K562 (cell line): Measurements from ENCODE around the gene WHAMM. TPM values are rescaled to one million over a fixed set of nuclear protein-coding genes. Genes with fewer than 3 reads are reported as not detected.

Source experiments
- BCOR ChIP-seq: fragments of 450-650 bp; IDR thresholded peaks from 2 replicates; pipeline ENCODE4 v1.6.1; 2016
- BHLHE40 ChIP-seq: IDR thresholded peaks from 2 replicates; pipeline ENCODE4 v1.6.1; 2011; ENCODE audit warnings: low read length, improper control_type of control experiment
- CCNT2 ChIP-seq: IDR thresholded peaks from 2 replicates; pipeline ENCODE4 v1.6.1; 2011; ENCODE audit warnings: borderline replicate concordance, low read depth, mild to moderate bottlenecking, moderate library complexity, mixed read lengths, low read length; ENCODE audit not compliant: insufficient read length; ENCODE audit errors: extremely low read depth
- DDX20 ChIP-seq: fragments of 450-650 bp; IDR thresholded peaks from 2 replicates; pipeline ENCODE4 v1.6.1; 2016; ENCODE audit warnings: missing genetic modification characterization, low read depth, mild to moderate bottlenecking, missing compliant biosample characterization, moderate library complexity
- ETS2 ChIP-seq: IDR thresholded peaks from 2 replicates; pipeline ENCODE4 v1.6.1; 2016; ENCODE audit warnings: borderline replicate concordance, missing genetic modification characterization, mild to moderate bottlenecking, moderate library complexity, missing compliant biosample characterization; ENCODE audit not compliant: poor library complexity, severe bottlenecking
- FOXA1 ChIP-seq: fragments of 450-650 bp; IDR thresholded peaks from 2 replicates; pipeline ENCODE4 v1.6.1; 2016; ENCODE audit warnings: mild to moderate bottlenecking, borderline replicate concordance
- FOXA3 ChIP-seq, 2 experiments: fragments of 450-650 bp in 1 of 2; sonication (generic) in 1 of 2; formaldehyde crosslinking; IDR thresholded peaks in 1 of 2; conservative IDR thresholded peaks in 1 of 2; 2 replicates each; pipeline versions ENCODE4 v1.4.0 to v1.8.0; 2020 to 2022; ENCODE audit warnings: mild to moderate bottlenecking in 2 of 2, missing genetic modification reagents in 1 of 2
- HDAC1 ChIP-seq, 2 experiments: fragments of 450-650 bp; IDR thresholded peaks; 2 replicates each; pipeline ENCODE4 v1.6.1; 2016 to 2017; ENCODE audit warnings: inconsistent platforms in 1 of 2, mild to moderate bottlenecking in 1 of 2, moderate library complexity in 1 of 2
- L3MBTL2 ChIP-seq: fragments of 450-650 bp; IDR thresholded peaks from 2 replicates; pipeline ENCODE4 v1.6.1; 2016; ENCODE audit warnings: mild to moderate bottlenecking, moderate library complexity
- LARP7 ChIP-seq: fragments of 450-650 bp; IDR thresholded peaks from 2 replicates; pipeline ENCODE4 v1.6.1; 2016
- MTF1 ChIP-seq: fragments of 250-450 bp; sonication (Bioruptor Pico); IDR thresholded peaks from 2 replicates; pipeline ENCODE4 v1.9.0; 2021; ENCODE audit warnings: moderate library complexity, mild to moderate bottlenecking, inconsistent platforms, borderline replicate concordance
- NEUROD1 ChIP-seq: fragments of 150-350 bp; IDR thresholded peaks from 2 replicates; pipeline ENCODE4 v1.6.1; 2014; ENCODE audit warnings: borderline replicate concordance, low read length, low read depth; ENCODE audit not compliant: partially characterized antibody
- NFYB ChIP-seq: IDR thresholded peaks from 2 replicates; pipeline ENCODE4 v1.6.1; 2011; ENCODE audit warnings: mild to moderate bottlenecking, moderate library complexity; ENCODE audit not compliant: insufficient read length; ENCODE audit errors: extremely low read depth
- NONO ChIP-seq, 2 experiments: fragments of 200-400 bp in 1 of 2; fragments of 450-650 bp in 1 of 2; formaldehyde crosslinking in 1 of 2; IDR thresholded peaks; 2 replicates each; pipeline ENCODE4 v1.6.1; 2017; ENCODE audit warnings: low read depth in 2 of 2, mild to moderate bottlenecking in 2 of 2, moderate library complexity in 2 of 2, low read length in 1 of 2
- PHF20 ChIP-seq: fragments of 450-650 bp; IDR thresholded peaks from 2 replicates; pipeline ENCODE4 v1.6.1; 2018; ENCODE audit not compliant: partially characterized antibody
- SOX6 ChIP-seq: fragments of 450-650 bp; IDR thresholded peaks from 2 replicates; pipeline ENCODE4 v1.6.1; 2014; ENCODE audit warnings: mild to moderate bottlenecking
- ZNF586 ChIP-seq: fragments of 450-650 bp; formaldehyde crosslinking; conservative IDR thresholded peaks from 2 replicates; pipeline ENCODE4 v1.4.0; 2020; ENCODE audit warnings: mild to moderate bottlenecking, moderate library complexity
- polyA plus RNA-seq, 8 experiments: library from polyadenylated mRNA; depleted of rRNA in 4 of 8; stranded (reverse) in 5 of 8; unstranded in 3 of 8; fragments of >200 nt; fragmentation: Nextera tagmentation in 2 of 8; fragmentation: Illumina TruSeq in 1 of 8; extraction: Ambion mirVana in 2 of 8; extraction: Trizol in 1 of 8; gene quantifications; 2 replicates each; pipeline versions ENCODE4 v1.2.1 to v1.2.3, GENCODE V29; 2011 to 2014; ENCODE audit warnings: inconsistent platforms in 1 of 8, missing spikeins in 1 of 8
- total RNA-seq, 7 experiments: library from RNA; depleted of rRNA in 6 of 7; stranded (reverse); fragments of >200 nt in 6 of 7; fragmentation: Illumina TruSeq in 2 of 7; extraction: Trizol in 2 of 7; gene quantifications; 2 replicates each; pipeline versions ENCODE4 v1.2.1 to v1.2.3, GENCODE V29; 2011 to 2021; ENCODE audit warnings: low replicate concordance in 1 of 7
- TF ChIP-seq, protein P1 (sequence below): fragments of 250-450 bp; sonication (Bioruptor Pico); IDR thresholded peaks from 2 replicates; pipeline ENCODE4 v1.8.0; 2022; ENCODE audit warnings: moderate library complexity, mild to moderate bottlenecking, inconsistent platforms
- TF ChIP-seq, protein P2 (sequence below): fragments of 450-650 bp; IDR thresholded peaks from one replicate; pipeline ENCODE4 v1.6.1; 2018; ENCODE audit warnings: mild to moderate bottlenecking, moderate library complexity; ENCODE audit not compliant: partially characterized antibody
- TF ChIP-seq, protein P3 (sequence below): sonication (generic); formaldehyde crosslinking; IDR thresholded peaks from 2 replicates; pipeline ENCODE4 v1.5.0; 2020; ENCODE audit warnings: missing genetic modification reagents
- TF ChIP-seq, protein P4 (sequence below): fragments of 250-450 bp; sonication (Bioruptor Pico); IDR thresholded peaks from 2 replicates; pipeline ENCODE4 v1.8.0; 2021; ENCODE audit warnings: moderate library complexity, mild to moderate bottlenecking, inconsistent platforms
- TF ChIP-seq, protein P5 (sequence below): fragments of 250-450 bp; sonication (Bioruptor Pico); IDR thresholded peaks from 2 replicates; pipeline ENCODE4 v1.9.0; 2021; ENCODE audit warnings: mild to moderate bottlenecking

WHAMM gene
- total and polyA plus RNA-seq, 9 of the 15 experiments (the other 6 are each of a cell fraction or from before 2014, with no cell fraction given) = 2.0 to 4.8 (median 3.6) TPM

DNA sequence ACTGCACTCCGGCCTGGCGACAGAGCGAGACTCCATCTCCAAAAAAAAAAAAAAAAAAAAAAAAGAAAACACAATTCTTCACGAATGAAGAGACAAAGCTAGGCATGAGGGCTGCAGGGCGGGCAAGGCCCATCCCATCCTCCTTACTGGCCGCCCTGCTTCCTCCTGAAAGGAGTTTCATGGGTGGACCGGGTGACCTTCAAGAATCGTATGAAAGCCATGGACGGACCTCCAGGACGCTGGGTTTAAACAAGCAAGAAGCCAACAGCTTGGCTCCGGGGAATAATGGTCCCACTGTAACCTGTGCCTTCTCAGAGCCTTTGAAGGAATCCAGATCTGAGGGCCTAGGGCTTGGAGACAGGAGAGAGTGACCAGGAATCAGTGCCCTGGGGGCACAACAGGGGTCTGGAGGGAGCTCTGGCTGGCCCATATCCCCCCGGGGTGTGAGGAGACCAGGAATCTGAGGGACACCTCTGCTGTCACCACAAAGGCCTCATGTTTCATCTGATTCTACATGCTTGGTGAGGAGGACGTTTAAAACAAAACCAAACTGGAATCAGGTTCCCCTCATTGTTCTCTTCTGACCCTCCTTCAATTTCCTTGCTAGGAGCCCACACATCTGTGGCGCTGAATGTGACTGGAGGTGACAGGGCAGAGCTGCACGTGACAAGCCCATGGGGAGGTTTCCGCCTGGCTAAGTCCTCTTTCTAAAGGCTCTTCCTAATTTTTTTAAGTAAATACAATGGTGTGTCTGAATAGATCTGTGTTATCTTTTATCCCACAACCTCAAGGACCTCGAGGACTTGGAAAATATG is 46.1 kb downstream of the WHAMM start (continued):
- no peak for TF ChIP-seq CCNT2
- no peak for TF ChIP-seq FOXA1
- no peak for TF ChIP-seq NONO (IDR thresholded peaks at IDR 0.05; ENCODE audit: low read depth in 2 of 2, low read length in 1 of 2)
- TF ChIP-seq DDX20 (tag) = no peak
- TF ChIP-seq, protein P1, sequence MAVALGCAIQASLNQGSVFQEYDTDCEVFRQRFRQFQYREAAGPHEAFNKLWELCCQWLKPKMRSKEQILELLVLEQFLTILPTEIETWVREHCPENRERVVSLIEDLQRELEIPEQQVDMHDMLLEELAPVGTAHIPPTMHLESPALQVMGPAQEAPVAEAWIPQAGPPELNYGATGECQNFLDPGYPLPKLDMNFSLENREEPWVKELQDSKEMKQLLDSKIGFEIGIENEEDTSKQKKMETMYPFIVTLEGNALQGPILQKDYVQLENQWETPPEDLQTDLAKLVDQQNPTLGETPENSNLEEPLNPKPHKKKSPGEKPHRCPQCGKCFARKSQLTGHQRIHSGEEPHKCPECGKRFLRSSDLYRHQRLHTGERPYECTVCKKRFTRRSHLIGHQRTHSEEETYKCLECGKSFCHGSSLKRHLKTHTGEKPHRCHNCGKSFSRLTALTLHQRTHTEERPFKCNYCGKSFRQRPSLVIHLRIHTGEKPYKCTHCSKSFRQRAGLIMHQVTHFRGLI (CRISPR knock-in tag) = no peak
- TF ChIP-seq BCOR = no peak
- TF ChIP-seq NFYB = no peak
- TF ChIP-seq NEUROD1 = no peak
- TF ChIP-seq L3MBTL2 = peak; percentile 93
- TF ChIP-seq, protein P2, sequence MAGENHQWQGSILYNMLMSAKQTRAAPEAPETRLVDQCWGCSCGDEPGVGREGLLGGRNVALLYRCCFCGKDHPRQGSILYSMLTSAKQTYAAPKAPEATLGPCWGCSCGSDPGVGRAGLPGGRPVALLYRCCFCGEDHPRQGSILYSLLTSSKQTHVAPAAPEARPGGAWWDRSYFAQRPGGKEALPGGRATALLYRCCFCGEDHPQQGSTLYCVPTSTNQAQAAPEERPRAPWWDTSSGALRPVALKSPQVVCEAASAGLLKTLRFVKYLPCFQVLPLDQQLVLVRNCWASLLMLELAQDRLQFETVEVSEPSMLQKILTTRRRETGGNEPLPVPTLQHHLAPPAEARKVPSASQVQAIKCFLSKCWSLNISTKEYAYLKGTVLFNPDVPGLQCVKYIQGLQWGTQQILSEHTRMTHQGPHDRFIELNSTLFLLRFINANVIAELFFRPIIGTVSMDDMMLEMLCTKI = no peak
- no peak for TF ChIP-seq LARP7
- TF ChIP-seq FOXA3 (CRISPR knock-in tag; conservative IDR thresholded peaks at IDR 0.05 in 1 of 2, IDR thresholded peaks at IDR 0.05 in 1 of 2) = 0 out of 4 replicates have a peak, but pooled peaks of 1 of the 2 experiments have one; percentile 37
- TF ChIP-seq MTF1 (CRISPR knock-in tag) = no peak
- no peak for TF ChIP-seq ETS2
- TF ChIP-seq PHF20 = no peak
- TF ChIP-seq, protein P3, sequence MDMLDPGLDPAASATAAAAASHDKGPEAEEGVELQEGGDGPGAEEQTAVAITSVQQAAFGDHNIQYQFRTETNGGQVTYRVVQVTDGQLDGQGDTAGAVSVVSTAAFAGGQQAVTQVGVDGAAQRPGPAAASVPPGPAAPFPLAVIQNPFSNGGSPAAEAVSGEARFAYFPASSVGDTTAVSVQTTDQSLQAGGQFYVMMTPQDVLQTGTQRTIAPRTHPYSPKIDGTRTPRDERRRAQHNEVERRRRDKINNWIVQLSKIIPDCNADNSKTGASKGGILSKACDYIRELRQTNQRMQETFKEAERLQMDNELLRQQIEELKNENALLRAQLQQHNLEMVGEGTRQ = peak; percentile 67
- TF ChIP-seq, protein P4, sequence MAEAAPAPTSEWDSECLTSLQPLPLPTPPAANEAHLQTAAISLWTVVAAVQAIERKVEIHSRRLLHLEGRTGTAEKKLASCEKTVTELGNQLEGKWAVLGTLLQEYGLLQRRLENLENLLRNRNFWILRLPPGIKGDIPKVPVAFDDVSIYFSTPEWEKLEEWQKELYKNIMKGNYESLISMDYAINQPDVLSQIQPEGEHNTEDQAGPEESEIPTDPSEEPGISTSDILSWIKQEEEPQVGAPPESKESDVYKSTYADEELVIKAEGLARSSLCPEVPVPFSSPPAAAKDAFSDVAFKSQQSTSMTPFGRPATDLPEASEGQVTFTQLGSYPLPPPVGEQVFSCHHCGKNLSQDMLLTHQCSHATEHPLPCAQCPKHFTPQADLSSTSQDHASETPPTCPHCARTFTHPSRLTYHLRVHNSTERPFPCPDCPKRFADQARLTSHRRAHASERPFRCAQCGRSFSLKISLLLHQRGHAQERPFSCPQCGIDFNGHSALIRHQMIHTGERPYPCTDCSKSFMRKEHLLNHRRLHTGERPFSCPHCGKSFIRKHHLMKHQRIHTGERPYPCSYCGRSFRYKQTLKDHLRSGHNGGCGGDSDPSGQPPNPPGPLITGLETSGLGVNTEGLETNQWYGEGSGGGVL = no peak
- peak; percentile 94 for TF ChIP-seq BHLHE40
- TF ChIP-seq HDAC1 (IDR thresholded peaks at IDR 0.05) = no peak
- no peak for TF ChIP-seq ZNF586 (CRISPR knock-in tag)
- TF ChIP-seq SOX6 = peak; percentile 84
- TF ChIP-seq, protein P5, sequence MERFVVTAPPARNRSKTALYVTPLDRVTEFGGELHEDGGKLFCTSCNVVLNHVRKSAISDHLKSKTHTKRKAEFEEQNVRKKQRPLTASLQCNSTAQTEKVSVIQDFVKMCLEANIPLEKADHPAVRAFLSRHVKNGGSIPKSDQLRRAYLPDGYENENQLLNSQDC (CRISPR knock-in tag) = no peak
